Stimulated activated memory B cell treated with anti-CD40 and anti-IgM and Interleukin-4, amounts not matched to agents 10 μg/mL and 1 μg/mL and 100 μg/mL, for 72 hours (primary cell): ENCODE results near the gene NKAIN2.

Experiments
- ATAC-seq: fragments of 150-1000 bp; cut with Tn5 transposase; 2 replicates; pipeline ENCODE4 v1.10.0; 2021
- H3K27ac Mint-ChIP-seq: one replicate; pipeline ENCODE4 v1.8.0; 2022; ENCODE audit warnings: mild to moderate bottlenecking, mixed read lengths
- H3K27me3 Mint-ChIP-seq: one replicate; pipeline ENCODE4 v1.8.0; 2022; ENCODE audit warnings: mixed read lengths
- H3K36me3 Mint-ChIP-seq: one replicate; pipeline ENCODE4 v1.8.0; 2022; ENCODE audit warnings: mixed read lengths
- H3K4me1 Mint-ChIP-seq: one replicate; pipeline ENCODE4 v1.8.0; 2022; ENCODE audit warnings: mixed read lengths
- H3K4me3 Mint-ChIP-seq: one replicate; pipeline ENCODE4 v1.8.0; 2022; ENCODE audit warnings: mild to moderate bottlenecking, moderate library complexity, mixed read lengths
- H3K9me3 Mint-ChIP-seq: one replicate; pipeline ENCODE4 v1.8.0; 2022; ENCODE audit warnings: mixed read lengths

NKAIN2 gene

DNA sequence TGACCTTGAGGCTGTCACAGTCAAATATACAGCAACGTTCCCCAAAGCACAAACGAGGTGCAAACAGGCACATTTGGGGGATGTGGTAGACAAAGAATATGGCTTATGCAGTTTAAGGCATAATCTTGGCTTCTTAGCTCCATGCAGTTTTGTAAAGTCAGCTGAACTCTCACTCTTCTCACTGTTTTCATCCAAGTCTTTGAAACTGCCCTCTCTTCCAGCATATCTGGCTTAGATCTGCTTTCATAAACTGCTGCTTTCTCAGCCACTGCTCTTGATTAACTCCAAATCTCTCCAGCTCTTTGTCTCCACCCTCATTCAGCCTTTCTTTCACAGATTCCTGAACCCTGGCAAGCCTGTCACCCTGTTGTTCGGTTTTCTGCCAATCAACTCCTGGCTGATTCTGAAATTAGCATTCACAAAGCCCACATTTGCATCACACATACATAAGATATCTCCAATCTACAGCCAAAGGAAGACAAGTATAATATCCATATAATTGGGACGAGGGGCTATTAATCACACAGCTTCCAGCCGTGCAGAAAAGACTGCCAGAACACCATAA is 857.5 kb downstream of the NKAIN2 start:
- Mint-ChIP-seq H3K36me3 (no peaks in the 10 kb centered on the region), H3K27me3 (no peaks in the 10 kb centered on the region), H3K9me3 (peaks cover 3% of the 10 kb centered on the region), H3K27ac (no peak overlapping the region), H3K4me1 (no peaks in the 10 kb centered on the region), H3K4me3 (no peak overlapping the region)
- no peak for ATAC-seq

DNA sequence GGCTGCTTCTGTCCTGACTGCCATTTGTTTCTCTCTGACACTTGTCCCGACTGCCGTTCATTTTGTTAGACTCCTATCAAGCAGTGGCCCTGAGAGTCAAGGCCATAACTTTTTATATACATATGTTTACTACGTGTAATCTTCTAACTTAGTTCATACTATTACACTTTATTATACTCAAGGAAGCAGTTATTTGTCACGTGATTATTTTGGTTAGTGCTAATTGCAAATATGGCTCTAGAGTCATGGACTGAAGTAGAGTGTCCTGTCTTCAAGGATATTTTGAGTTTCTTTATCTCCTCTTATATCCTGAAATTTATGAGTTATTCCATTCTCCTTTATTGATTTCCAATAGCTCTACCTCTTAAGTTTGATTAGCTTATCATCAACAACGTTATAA is 864.4 kb downstream of the NKAIN2 start:
- no peak overlapping the region for H3K27ac Mint-ChIP-seq
- no peak overlapping the region for H3K4me3 Mint-ChIP-seq
- no peak for ATAC-seq
- no peaks in the 10 kb centered on the region for H3K4me1 Mint-ChIP-seq
- no peaks in the 10 kb centered on the region for H3K27me3 Mint-ChIP-seq
- no peaks in the 10 kb centered on the region for H3K36me3 Mint-ChIP-seq
- peaks cover 3% of the 10 kb centered on the region for H3K9me3 Mint-ChIP-seq

DNA sequence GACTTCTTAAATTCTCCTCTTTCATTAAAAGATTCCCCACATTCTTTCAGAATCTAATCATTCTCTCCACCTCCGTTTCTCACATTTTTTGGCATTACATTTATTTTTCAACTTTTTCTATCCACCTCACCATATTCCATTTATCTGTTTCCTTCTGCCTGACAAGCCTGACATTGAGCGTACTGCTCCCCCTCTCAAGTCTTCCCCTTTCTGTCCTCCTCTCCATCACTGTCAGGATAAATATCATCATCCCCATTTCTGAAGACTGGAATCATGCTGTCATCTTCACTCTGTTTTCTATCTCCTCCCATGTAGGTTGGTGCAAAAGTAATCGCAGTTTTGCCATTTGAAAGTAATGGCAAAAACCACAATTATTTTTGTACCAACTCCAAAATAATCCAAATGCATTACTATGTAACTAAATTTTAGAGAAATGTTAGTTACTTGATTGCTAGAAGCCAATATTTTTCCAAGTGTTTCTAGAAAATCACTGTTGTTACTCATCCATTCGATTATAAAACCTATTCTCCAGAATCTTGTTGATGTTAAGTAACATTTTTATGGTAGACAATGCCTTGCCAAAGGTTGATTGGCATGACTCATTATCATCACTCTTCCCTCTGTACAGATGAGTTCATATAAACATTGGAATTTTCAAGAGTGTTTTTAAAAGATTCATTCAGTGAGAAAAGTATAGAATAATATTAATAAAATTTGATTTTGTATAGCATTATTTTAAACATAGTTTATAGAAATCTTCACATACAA is 866.2 kb downstream of the NKAIN2 start:
- Mint-ChIP-seq H3K4me1 (no peaks in the 10 kb centered on the region), H3K27ac (no peak overlapping the region), H3K36me3 (no peaks in the 10 kb centered on the region), H3K9me3 (peaks cover 5% of the 10 kb centered on the region), H3K27me3 (no peaks in the 10 kb centered on the region), H3K4me3 (no peak overlapping the region)
- ATAC-seq: no peak

DNA sequence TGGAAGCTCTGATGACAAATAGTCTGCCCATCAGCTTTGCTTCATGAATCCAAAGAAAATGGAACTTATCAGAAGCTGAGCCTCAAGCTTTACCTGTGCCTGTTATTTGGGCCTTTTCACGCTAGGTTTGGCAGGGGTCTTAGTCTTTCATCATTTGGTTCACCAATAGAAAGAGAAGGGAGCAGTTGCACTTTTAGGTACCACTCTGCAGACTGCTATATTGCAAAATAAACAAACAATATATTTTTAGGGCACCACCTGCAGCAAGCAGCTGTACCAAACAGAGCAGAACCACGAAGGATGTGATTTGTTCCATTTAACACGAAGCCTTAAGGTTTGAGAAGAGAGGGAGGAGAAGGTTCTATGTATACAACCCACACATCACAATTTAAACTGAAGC is 867.1 kb downstream of the NKAIN2 start:
- H3K9me3 Mint-ChIP-seq: peaks cover 8% of the 10 kb centered on the region
- H3K27ac Mint-ChIP-seq: no peak overlapping the region
- H3K4me1 Mint-ChIP-seq: no peaks in the 10 kb centered on the region
- no peak overlapping the region for H3K4me3 Mint-ChIP-seq
- H3K36me3 Mint-ChIP-seq: no peaks in the 10 kb centered on the region
- ATAC-seq: no peak
- no peaks in the 10 kb centered on the region for H3K27me3 Mint-ChIP-seq

DNA sequence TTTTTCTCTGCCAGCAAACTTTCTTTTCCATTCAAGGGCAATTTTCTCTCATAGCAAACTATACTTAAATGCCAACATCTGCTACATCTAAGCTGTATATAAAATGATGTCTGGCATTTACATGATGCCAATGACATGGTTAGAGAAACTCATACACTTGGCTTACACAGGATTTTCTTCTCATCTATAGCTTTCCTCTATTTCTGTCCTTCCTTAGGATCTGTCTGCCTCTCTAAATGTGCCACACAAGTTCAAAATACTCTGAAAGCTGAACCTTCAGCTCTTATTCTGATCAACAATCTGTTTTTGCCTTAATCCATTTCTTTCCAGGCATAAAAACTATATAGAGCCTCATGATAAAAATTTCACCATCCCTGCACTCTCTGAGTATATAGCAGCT is 867.7 kb downstream of the NKAIN2 start:
- no peaks in the 10 kb centered on the region for H3K4me1 Mint-ChIP-seq

DNA sequence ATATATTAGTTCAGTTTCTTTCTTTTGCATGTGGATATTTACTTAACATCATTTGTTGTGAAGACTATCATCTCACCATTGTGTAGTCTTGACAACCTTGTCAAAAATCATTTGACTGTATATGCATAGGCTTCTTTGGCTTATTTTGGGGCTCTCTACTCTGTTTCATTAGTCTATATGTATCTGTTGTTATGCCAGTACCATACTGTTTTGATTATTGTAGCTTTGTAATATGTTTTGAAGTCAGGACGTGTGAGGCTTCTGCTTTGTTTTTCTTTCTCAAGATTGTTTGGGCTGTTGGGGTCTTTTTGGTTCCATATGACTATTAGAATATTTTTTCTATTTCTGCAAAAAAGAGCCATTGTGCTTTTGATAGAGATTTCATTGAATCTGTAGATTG is 870.4 kb downstream of the NKAIN2 start:
- ATAC-seq: no peak
- Mint-ChIP-seq H3K9me3 (peaks cover 27% of the 10 kb centered on the region), H3K27ac (no peak overlapping the region), H3K4me3 (no peak overlapping the region), H3K36me3 (no peaks in the 10 kb centered on the region), H3K4me1 (no peaks in the 10 kb centered on the region), H3K27me3 (no peaks in the 10 kb centered on the region)

More for the DNA sequence above, 867.7 kb downstream of the NKAIN2 start:
- H3K9me3 Mint-ChIP-seq: peaks cover 11% of the 10 kb centered on the region
- no peaks in the 10 kb centered on the region for H3K27me3 Mint-ChIP-seq
- H3K4me3 Mint-ChIP-seq: no peak overlapping the region
- ATAC-seq: no peak
- H3K36me3 Mint-ChIP-seq: no peaks in the 10 kb centered on the region
- H3K27ac Mint-ChIP-seq: no peak overlapping the region

DNA sequence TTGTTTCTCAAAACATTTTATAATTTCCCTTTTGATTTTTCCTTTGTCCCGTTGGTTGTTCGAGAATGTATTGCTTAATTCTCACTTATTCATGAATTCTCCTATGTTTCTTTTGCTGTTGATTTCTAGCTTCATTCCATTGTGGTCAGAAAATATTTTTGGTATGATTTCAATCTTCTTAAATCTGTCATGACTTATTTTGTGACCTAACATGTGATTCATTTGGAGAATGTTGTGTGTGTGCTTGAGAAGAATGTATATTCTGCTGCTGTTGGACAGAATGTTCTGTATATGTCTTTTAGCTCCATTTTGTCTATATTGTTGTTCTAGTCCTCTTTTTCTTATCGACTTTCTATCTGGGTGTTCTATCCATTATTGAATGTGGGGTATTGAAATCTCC is 872.4 kb downstream of the NKAIN2 start:
- Mint-ChIP-seq H3K27ac (no peak overlapping the region), H3K9me3 (peaks cover 25% of the 10 kb centered on the region), H3K4me3 (no peak overlapping the region), H3K27me3 (no peaks in the 10 kb centered on the region), H3K36me3 (no peaks in the 10 kb centered on the region), H3K4me1 (no peaks in the 10 kb centered on the region)
- ATAC-seq: no peak

DNA sequence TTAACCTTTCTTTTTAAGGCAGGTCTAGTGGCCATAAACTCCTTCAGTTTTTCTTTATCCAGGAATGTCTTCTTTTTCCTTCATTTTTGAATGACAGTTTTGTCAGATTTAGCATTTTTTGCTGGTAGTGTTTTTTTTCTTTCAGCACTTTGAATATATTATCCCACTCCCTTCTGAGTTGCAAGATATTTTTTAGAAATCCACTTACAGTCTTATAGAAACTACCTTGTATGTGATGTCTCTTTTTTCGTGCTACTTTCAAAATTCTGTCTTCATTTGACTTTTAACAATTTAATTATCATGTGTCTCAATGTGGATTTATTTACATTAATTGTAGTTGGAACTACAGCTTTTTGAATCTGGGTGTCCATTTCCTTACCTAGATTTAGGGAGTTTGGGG is 874.2 kb downstream of the NKAIN2 start:
- no peak overlapping the region for H3K27ac Mint-ChIP-seq
- ATAC-seq: no peak
- peaks cover 25% of the 10 kb centered on the region for H3K9me3 Mint-ChIP-seq
- H3K27me3 Mint-ChIP-seq: no peaks in the 10 kb centered on the region
- H3K36me3 Mint-ChIP-seq: no peaks in the 10 kb centered on the region
- H3K4me3 Mint-ChIP-seq: no peak overlapping the region
- no peaks in the 10 kb centered on the region for H3K4me1 Mint-ChIP-seq

DNA sequence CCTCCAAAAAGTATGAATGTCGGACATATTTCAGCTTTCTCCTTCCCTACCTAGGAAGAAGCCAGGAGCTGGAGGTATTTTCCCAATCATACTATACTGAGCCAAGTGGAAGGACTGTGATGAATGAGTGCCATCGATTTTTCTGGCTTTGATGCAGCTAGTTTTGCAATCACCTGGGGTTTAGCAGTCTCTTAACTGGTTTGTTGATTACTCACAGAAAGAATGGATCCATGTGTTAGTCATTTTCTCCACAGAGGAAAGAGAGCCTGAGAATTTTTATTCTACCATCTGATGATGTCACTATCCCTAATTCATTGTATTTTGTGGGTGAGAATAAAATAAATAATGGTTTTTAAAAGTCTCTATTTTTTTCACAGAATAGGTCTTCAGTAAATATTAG is 875.7 kb downstream of the NKAIN2 start:
- no peaks in the 10 kb centered on the region for H3K27me3 Mint-ChIP-seq
- no peaks in the 10 kb centered on the region for H3K36me3 Mint-ChIP-seq
- peaks cover 25% of the 10 kb centered on the region for H3K9me3 Mint-ChIP-seq
- no peak for ATAC-seq
- H3K4me3 Mint-ChIP-seq: no peak overlapping the region
- no peaks in the 10 kb centered on the region for H3K4me1 Mint-ChIP-seq
- no peak overlapping the region for H3K27ac Mint-ChIP-seq

DNA sequence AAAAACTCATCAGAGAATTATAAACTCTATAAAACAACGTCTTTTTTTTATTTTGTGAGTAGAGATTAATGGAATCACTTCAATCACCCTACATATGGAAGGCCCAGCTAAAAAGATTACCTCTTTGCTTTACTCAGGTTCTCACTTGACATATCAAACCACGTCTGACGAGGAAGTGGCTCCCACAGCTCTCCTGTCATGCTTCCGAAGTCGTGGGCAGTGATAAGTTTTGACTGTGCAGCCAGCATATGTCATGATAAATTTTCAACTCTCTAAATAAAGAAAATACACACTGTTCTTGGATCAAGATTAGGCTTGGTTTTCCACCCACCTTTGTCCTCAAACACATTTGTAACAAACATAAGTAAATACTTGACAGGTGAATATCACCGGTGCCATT is 879.1 kb downstream of the NKAIN2 start:
- H3K27me3 Mint-ChIP-seq: no peaks in the 10 kb centered on the region
- no peak for ATAC-seq

DNA sequence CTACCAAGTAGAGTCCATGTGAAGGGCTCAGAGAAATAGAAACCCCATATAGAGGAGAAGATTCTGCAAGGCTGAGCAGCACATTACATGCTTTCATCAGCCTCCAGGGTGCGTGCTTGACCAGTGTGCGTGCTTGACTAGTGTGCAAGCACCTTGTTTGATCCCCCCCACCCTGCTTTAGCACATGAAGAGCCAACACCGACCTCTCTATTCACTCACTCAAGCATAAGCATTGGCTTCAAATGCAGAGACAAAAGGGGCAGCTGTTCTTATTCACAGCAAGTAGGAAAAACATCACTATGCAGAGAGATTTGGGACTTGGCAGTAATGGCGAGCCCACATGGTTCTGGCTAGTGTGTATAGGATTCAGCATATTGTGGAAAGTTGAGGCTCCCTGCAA is 879.8 kb downstream of the NKAIN2 start:
- Mint-ChIP-seq H3K9me3 (peaks cover 9% of the 10 kb centered on the region), H3K36me3 (no peaks in the 10 kb centered on the region), H3K4me3 (no peak overlapping the region), H3K27ac (no peak overlapping the region), H3K27me3 (no peaks in the 10 kb centered on the region), H3K4me1 (no peaks in the 10 kb centered on the region)
- ATAC-seq: no peak

More for the DNA sequence above, 879.1 kb downstream of the NKAIN2 start:
- no peak overlapping the region for H3K4me3 Mint-ChIP-seq
- H3K9me3 Mint-ChIP-seq: peaks cover 14% of the 10 kb centered on the region
- H3K27ac Mint-ChIP-seq: no peak overlapping the region
- no peaks in the 10 kb centered on the region for H3K4me1 Mint-ChIP-seq
- H3K36me3 Mint-ChIP-seq: no peaks in the 10 kb centered on the region

DNA sequence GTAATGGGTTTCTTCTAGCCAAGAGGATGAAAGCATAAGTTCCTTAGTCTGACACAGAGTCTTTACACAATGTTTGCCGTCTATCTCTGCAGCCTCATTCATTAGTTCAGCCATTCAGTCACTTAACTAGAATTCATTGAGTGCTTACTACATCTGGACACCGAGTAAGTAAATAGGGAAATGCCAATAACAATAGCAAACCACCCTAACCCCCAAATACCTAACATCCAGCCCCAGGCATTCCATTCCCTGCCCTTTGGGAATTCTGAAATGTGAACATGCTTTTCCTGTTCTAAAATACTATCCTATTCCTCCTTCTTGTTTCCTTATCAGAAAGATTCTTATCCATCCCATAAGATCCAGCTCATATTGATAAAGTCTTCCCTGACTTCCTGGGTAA is 881.0 kb downstream of the NKAIN2 start:
- H3K4me3 Mint-ChIP-seq: no peak overlapping the region

DNA sequence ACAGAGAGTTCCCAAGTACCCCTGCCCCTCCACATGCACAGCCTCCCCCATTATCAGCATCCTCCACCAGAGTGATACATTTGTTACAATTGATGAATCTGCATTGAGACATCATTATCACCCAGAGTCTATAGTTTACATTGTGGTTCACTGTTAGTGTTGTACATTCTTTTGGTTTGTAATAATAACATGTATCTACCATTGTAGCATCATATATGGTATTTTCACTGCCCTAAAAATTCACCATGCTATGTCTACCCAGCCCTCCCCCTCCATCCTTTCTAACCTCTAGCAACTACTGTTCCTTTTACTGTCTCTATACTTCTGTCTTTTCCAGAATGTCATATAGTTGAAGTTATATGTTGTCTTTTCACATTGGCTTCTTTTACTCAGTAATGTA is 884.7 kb downstream of the NKAIN2 start:
- H3K4me3 Mint-ChIP-seq: no peak overlapping the region
- no peaks in the 10 kb centered on the region for H3K36me3 Mint-ChIP-seq
- no peaks in the 10 kb centered on the region for H3K27me3 Mint-ChIP-seq
- H3K9me3 Mint-ChIP-seq: peaks cover 2% of the 10 kb centered on the region
- no peak overlapping the region for H3K27ac Mint-ChIP-seq
- no peak for ATAC-seq
- H3K4me1 Mint-ChIP-seq: no peaks in the 10 kb centered on the region

More for the DNA sequence above, 881.0 kb downstream of the NKAIN2 start:
- H3K27ac Mint-ChIP-seq: no peak overlapping the region
- H3K9me3 Mint-ChIP-seq: peaks cover 2% of the 10 kb centered on the region
- H3K4me1 Mint-ChIP-seq: no peaks in the 10 kb centered on the region
- no peaks in the 10 kb centered on the region for H3K27me3 Mint-ChIP-seq
- no peaks in the 10 kb centered on the region for H3K36me3 Mint-ChIP-seq
- no peak for ATAC-seq

DNA sequence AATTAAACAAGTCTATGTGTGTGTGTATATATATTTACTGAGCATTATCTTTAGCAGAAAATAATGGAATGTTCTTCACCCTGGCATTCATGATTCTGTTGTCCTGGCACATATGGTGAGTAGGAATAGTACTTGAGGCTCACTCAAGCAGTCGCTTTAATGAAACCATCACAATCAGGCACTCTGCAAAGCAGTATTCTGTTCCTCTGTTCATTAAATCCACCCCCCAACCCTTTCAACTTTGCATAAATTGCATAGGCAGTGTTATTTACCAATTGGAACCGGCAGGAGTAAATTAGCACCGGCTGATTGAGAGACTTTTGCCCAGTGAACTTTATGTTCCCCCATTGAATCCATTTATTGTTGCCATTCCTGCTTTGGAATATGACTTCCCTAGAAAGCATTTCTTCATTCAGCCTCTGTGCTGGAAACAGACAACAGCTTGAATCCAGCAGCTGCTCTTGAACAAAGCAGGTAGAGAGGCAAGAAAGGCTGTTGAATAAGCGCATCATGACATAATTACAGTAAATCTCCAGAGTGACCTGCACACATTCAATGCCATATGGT is 890.6 kb downstream of the NKAIN2 start:
- Mint-ChIP-seq H3K27me3 (no peaks in the 10 kb centered on the region), H3K9me3 (no peaks in the 10 kb centered on the region), H3K27ac (no peak overlapping the region), H3K4me1 (no peaks in the 10 kb centered on the region), H3K36me3 (no peaks in the 10 kb centered on the region), H3K4me3 (no peak overlapping the region)
- no peak for ATAC-seq

DNA sequence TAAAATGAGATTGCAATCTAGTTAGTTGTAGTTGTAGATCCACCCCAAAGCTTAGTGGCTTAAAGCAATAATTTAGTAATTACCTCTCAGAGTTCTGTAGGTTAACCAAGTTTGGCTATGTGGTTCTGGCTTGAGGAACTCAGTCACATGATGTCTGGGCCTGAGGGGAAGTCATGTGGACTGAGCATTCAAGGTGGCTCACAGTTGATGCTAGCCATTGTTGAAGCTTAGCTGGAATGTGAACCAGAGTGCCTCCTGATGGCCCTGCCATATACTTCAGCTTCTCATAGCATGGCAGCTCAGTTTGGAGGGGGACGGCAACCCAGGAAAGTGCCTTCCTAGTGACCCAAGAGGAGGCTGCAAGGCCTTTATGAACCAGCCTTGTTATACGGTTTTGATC is 895.4 kb downstream of the NKAIN2 start:
- Mint-ChIP-seq H3K27ac (no peak overlapping the region), H3K4me1 (no peaks in the 10 kb centered on the region), H3K9me3 (peaks cover 3% of the 10 kb centered on the region), H3K36me3 (no peaks in the 10 kb centered on the region), H3K27me3 (no peaks in the 10 kb centered on the region), H3K4me3 (no peak overlapping the region)
- ATAC-seq: no peak

DNA sequence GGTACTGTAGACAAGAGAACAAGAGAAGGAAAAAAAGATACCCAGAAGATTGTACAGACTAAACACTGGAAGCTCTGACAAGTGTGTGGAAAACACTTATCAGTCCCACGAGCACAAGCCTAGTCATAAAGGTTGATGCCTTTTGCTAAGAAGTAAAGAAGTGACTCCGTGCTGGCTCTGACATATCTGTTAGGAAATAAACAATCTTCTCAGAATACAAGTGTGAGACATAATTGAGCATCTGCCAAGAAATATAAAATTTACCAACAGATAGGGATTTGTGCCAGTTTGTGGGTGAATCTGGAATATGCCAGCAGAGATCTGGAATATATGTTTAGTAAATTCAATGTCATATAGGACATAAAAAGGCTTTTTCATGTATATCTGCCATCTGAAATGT is 899.9 kb downstream of the NKAIN2 start:
- Mint-ChIP-seq H3K36me3 (no peaks in the 10 kb centered on the region), H3K4me3 (no peak overlapping the region), H3K9me3 (peaks cover 3% of the 10 kb centered on the region), H3K4me1 (no peaks in the 10 kb centered on the region), H3K27me3 (no peaks in the 10 kb centered on the region), H3K27ac (no peak overlapping the region)
- ATAC-seq: no peak
